ENCODE measurements around the gene AFDN. TPM values are rescaled to one million over a fixed set of nuclear protein-coding genes. Genes with fewer than 3 reads are reported as not detected.

Gene AFDN
- polyA plus RNA-seq, 1 of the 3 experiments (the other 2 are of a cell fraction), result 25.1 TPM

GRCh38 chr6:167987396-167988153, 160.9 kb downstream of the AFDN start (continued):
- TF ChIP-seq PBX3 (IDR thresholded peaks at IDR 0.05) (no peak), GATA2 (CRISPR knock-in tag; IDR thresholded peaks at IDR 0.05) (no peak), CTCF (IDR thresholded peaks at IDR 0.05) (no peak), NRF1 (IDR thresholded peaks at IDR 0.05; ENCODE audit: low read depth, low read length) (no peak), IRF3 (IDR thresholded peaks at IDR 0.05; ENCODE audit: low read depth, low read length) (no peak), MXI1 (IDR thresholded peaks at IDR 0.05; ENCODE audit: low read depth, low read length) (no peak), ZBTB33 (IDR thresholded peaks at IDR 0.05; ENCODE audit: borderline replicate concordance, low read depth) (no peak), EP300 (IDR thresholded peaks at IDR 0.05; ENCODE audit: borderline replicate concordance in 1 of 2, low read depth in 1 of 2, low read length in 1 of 2) (no peak)

- H3K79me2 ChIP-seq (ENCODE audit: insufficient read depth), result no peaks in the 10 kb centered on the region
- H3K27ac ChIP-seq (ENCODE audit: low read depth in 2 of 2, low read length in 1 of 2), result no peak overlapping the region
- H4K20me1 ChIP-seq (ENCODE audit: insufficient read depth), result no peaks in the 10 kb centered on the region
- CTCF ChIA-PET, result no interaction called here
- WGBS (ENCODE audit: low lambda C conversion rate), result 56% methylated on average over 5 of the region's 5 CpGs
- H3K27me3 ChIP-seq (ENCODE audit: insufficient read depth), result no peaks in the 10 kb centered on the region
- no peaks in the 10 kb centered on the region for H3K36me3 ChIP-seq (replicated peaks in 1 of 2; ENCODE audit: control insufficient read depth in 1 of 2, insufficient read depth in 2 of 2, low read length in 1 of 2)
- H3K9ac ChIP-seq, result no peak overlapping the region
- no peak for DNase-seq
- H3K9me2 ChIP-seq, result no peaks in the 10 kb centered on the region
- no peaks in the 10 kb centered on the region for H3K9me3 ChIP-seq
- no peak overlapping the region for H3K4me3 ChIP-seq (ENCODE audit: low read depth in 2 of 2, low read length in 1 of 2)
- no peaks in the 10 kb centered on the region; a peak in 1 of 4 replicates for H3K4me1 ChIP-seq (ENCODE audit: control insufficient read depth in 1 of 2, insufficient read depth in 2 of 2, low read depth in 1 of 2, low read length in 1 of 2)
- TF ChIP-seq EZH2phosphoT487 (IDR thresholded peaks at IDR 0.05; ENCODE audit: borderline replicate concordance, low read depth) (no peak), FOXM1 (IDR thresholded peaks at IDR 0.05; ENCODE audit: low read depth) (no peak), CTCF (IDR thresholded peaks at IDR 0.05) (no peak), RCOR1 (IDR thresholded peaks at IDR 0.05; ENCODE audit: low read length) (no peak), TCF12 (IDR thresholded peaks at IDR 0.05) (no peak), ZBTB33 (IDR thresholded peaks at IDR 0.05; ENCODE audit: borderline replicate concordance, low read depth) (no peak), PBX3 (IDR thresholded peaks at IDR 0.05) (no peak), GATA2 (CRISPR knock-in tag; IDR thresholded peaks at IDR 0.05) (no peak)
- no peak overlapping the region for H3K4me2 ChIP-seq
- no peaks in the 10 kb centered on the region for H3F3A ChIP-seq (replicated peaks; ENCODE audit: insufficient read depth)
- POLR2A ChIA-PET, result no interaction called here
- no peak overlapping the region for H2AFZ ChIP-seq (ENCODE audit: low read depth)
Observed at GRCh38 chr6:167988154-167988495, 161.4 kb downstream of the AFDN start.
